ENCODE data around the gene SDCCAG8. TPM values are rescaled to one million over a fixed set of nuclear protein-coding genes. Genes with fewer than 3 reads are reported as not detected.

Gene SDCCAG8
- total RNA-seq, 1 experiment from 2014 or later: 65.9 TPM

GRCh38 chr1:243543501-243543900 lies 287.7 kb downstream of the SDCCAG8 start:
- DNase-seq (ENCODE audit: low spot score): no peak

- DNase-seq (ENCODE audit: low spot score): no peak
Observed at GRCh38 chr1:243546457-243546856, 290.6 kb downstream of the SDCCAG8 start.

GRCh38 chr1:243547891-243548290 lies 292.1 kb downstream of the SDCCAG8 start:
- no peak for DNase-seq (ENCODE audit: low spot score)

GRCh38 chr1:243548516-243548915 lies 292.7 kb downstream of the SDCCAG8 start:
- DNase-seq (ENCODE audit: low spot score): no peak

- peak; percentile 63 for DNase-seq (ENCODE audit: low spot score)
Observed at GRCh38 chr1:243549108-243549507, 293.3 kb downstream of the SDCCAG8 start.

Other genes starting within 250 kb of the SDCCAG8 start
- gene CEP170, start 760 bp upstream of the SDCCAG8 start, total RNA-seq (2014; rRNA removed; shearing (Covaris generic)): 139 and 179 TPM in 2 replicates

Data from A172 (cell line).